K562 (cell line): ENCODE data around the gene FKBP15. TPM values are rescaled to one million over a fixed set of nuclear protein-coding genes. Genes with fewer than 3 reads are reported as not detected.
A peak's percentile ranks its signal among the peaks of the same experiment; 100 is the strongest.

Experiments
- CBX5 ChIP-seq: IDR thresholded peaks from 2 replicates; pipeline ENCODE4 v1.6.1; 2014; ENCODE audit warnings: low read depth, borderline replicate concordance
- CC2D1A ChIP-seq: fragments of 450-650 bp; IDR thresholded peaks from 2 replicates; pipeline ENCODE4 v1.6.1; 2017; ENCODE audit warnings: mild to moderate bottlenecking
- CHD2 ChIP-seq: IDR thresholded peaks from 2 replicates; pipeline ENCODE4 v1.6.1; 2011; ENCODE audit warnings: low read depth, low read length
- EP400 ChIP-seq: fragments of 450-650 bp; IDR thresholded peaks from 2 replicates; pipeline ENCODE4 v1.6.1; 2017; ENCODE audit warnings: antibody characterized with exemption, mild to moderate bottlenecking, moderate library complexity
- GABPA ChIP-seq: fragments of 200-800 bp; sonication (Bioruptor generic); conservative IDR thresholded peaks from 2 replicates; pipeline ENCODE4 v1.6.1; 2016; ENCODE audit warnings: low read depth, missing genetic modification characterization, missing compliant biosample characterization
- GATAD2B ChIP-seq: fragments of 450-650 bp; IDR thresholded peaks from 2 replicates; pipeline ENCODE4 v1.6.1; 2017; ENCODE audit warnings: mild to moderate bottlenecking, borderline replicate concordance
- GTF3C2 ChIP-seq: IDR thresholded peaks from 3 replicates; pipeline ENCODE4 v1.6.1; 2011; ENCODE audit warnings: borderline replicate concordance, mild to moderate bottlenecking, moderate library complexity; ENCODE audit not compliant: insufficient read length; ENCODE audit errors: extremely low read depth
- MAFG ChIP-seq: fragments of 450-650 bp; conservative IDR thresholded peaks from 2 replicates; pipeline ENCODE4 v1.6.1; 2016; ENCODE audit warnings: missing genetic modification characterization, missing compliant biosample characterization
- MED1 ChIP-seq: sonication (generic); formaldehyde crosslinking; IDR thresholded peaks from 2 replicates; pipeline ENCODE4 v1.8.1; 2023; ENCODE audit warnings: missing genetic modification reagents, borderline replicate concordance
- NFE2 ChIP-seq: IDR thresholded peaks from 2 replicates; pipeline ENCODE4 v1.6.1; 2014; ENCODE audit warnings: antibody characterized with exemption, low read depth
- NR3C1 ChIP-seq: sonication (generic); formaldehyde crosslinking; IDR thresholded peaks from 2 replicates; pipeline ENCODE4 v1.8.1; 2022; ENCODE audit warnings: missing genetic modification reagents
- PPARD ChIP-seq: fragments of 250-450 bp; sonication (Bioruptor Pico); IDR thresholded peaks from 2 replicates; pipeline ENCODE4 v1.8.0; 2022; ENCODE audit warnings: inconsistent platforms, mild to moderate bottlenecking, moderate library complexity
- PYGO2 ChIP-seq: fragments of 450-650 bp; IDR thresholded peaks from 2 replicates; pipeline ENCODE4 v1.6.1; 2016; ENCODE audit warnings: mild to moderate bottlenecking, missing genetic modification characterization, moderate library complexity, missing compliant biosample characterization
- RBM25 ChIP-seq: fragments of 200-400 bp; formaldehyde crosslinking; IDR thresholded peaks from 2 replicates; pipeline ENCODE4 v1.6.1; 2018; ENCODE audit warnings: low read length, low read depth, moderate library complexity; ENCODE audit not compliant: severe bottlenecking
- RFX5 ChIP-seq: IDR thresholded peaks from 2 replicates; pipeline ENCODE4 v1.6.1; 2011; ENCODE audit warnings: low read depth, mild to moderate bottlenecking, improper control_type of control experiment, low read length
- SMARCA4 ChIP-seq: fragments of 450-650 bp; IDR thresholded peaks from 2 replicates; pipeline ENCODE4 v1.6.1; 2016
- THRA ChIP-seq: fragments of 450-650 bp; IDR thresholded peaks from 2 replicates; pipeline ENCODE4 v1.6.1; 2017; ENCODE audit warnings: mild to moderate bottlenecking, moderate library complexity
- ZBTB43 ChIP-seq: sonication (generic); formaldehyde crosslinking; IDR thresholded peaks from 2 replicates; pipeline ENCODE4 v1.8.0; 2023; ENCODE audit warnings: mild to moderate bottlenecking, missing genetic modification reagents
- ZFPM2 ChIP-seq: fragments of 250-450 bp; sonication (Bioruptor Pico); IDR thresholded peaks from 2 replicates; pipeline ENCODE4 v1.5.1; 2022; ENCODE audit warnings: mild to moderate bottlenecking
- ZNF143 ChIP-seq: sonication (generic); formaldehyde crosslinking; IDR thresholded peaks from 2 replicates; pipeline ENCODE4 v1.9.0; 2022; ENCODE audit warnings: mild to moderate bottlenecking, missing genetic modification reagents
- ZNF212 ChIP-seq: fragments of 450-650 bp; formaldehyde crosslinking; IDR thresholded peaks from 2 replicates; pipeline ENCODE4 v1.4.0; 2020; ENCODE audit warnings: mild to moderate bottlenecking
- ZNF696 ChIP-seq: fragments of 250-450 bp; sonication (Bioruptor Pico); conservative IDR thresholded peaks from 2 replicates; pipeline ENCODE4 v1.4.0; 2020; ENCODE audit warnings: mild to moderate bottlenecking, moderate library complexity
- ZNF780A ChIP-seq: fragments of 250-450 bp; sonication (Bioruptor Pico); IDR thresholded peaks from 2 replicates; pipeline ENCODE4 v1.5.0; 2021; ENCODE audit warnings: mild to moderate bottlenecking
- polyA plus RNA-seq, 8 experiments: library from polyadenylated mRNA; depleted of rRNA in 4 of 8; stranded (reverse) in 5 of 8; unstranded in 3 of 8; fragments of >200 nt; fragmentation: Nextera tagmentation in 2 of 8; fragmentation: Illumina TruSeq in 1 of 8; extraction: Ambion mirVana in 2 of 8; extraction: Trizol in 1 of 8; gene quantifications; 2 replicates each; pipeline versions ENCODE4 v1.2.1 to v1.2.3, GENCODE V29; 2011 to 2014; ENCODE audit warnings: inconsistent platforms in 1 of 8, missing spikeins in 1 of 8
- total RNA-seq, 7 experiments: library from RNA; depleted of rRNA in 6 of 7; stranded (reverse); fragments of >200 nt in 6 of 7; fragmentation: Illumina TruSeq in 2 of 7; extraction: Trizol in 2 of 7; gene quantifications; 2 replicates each; pipeline versions ENCODE4 v1.2.1 to v1.2.3, GENCODE V29; 2011 to 2021; ENCODE audit warnings: low replicate concordance in 1 of 7

The FKBP15 gene
- total and polyA plus RNA-seq, 9 of the 15 experiments (the other 6 are each of a cell fraction or from before 2014, with no cell fraction given): 8.7 to 38.0 (median 18.9) TPM

GRCh38 chr9:113150670-113151611 is 70.1 kb downstream of the FKBP15 start, which contains the start of gene SLC31A2 (continued):
- TF ChIP-seq RBM25 (peak; percentile 22), RFX5 (no peak), MED1 (CRISPR knock-in tag) (no peak), ZNF143 (CRISPR knock-in tag) (peak; percentile 89), CBX5 (0 out of 2 replicates have a peak, but pooled peaks have one; percentile 43), GABPA (no peak), NR3C1 (peak; percentile 91), CHD2 (peak; percentile 22; the same call in 1 of the 2 replicates), THRA (no peak), SMARCA4 (no peak), PPARD (no peak), EP400 (no peak), NFE2 (no peak), ZFPM2 (CRISPR knock-in tag) (no peak), ZNF212 (no peak), GTF3C2 (no peak), ZNF780A (CRISPR knock-in tag) (no peak), ZBTB43 (CRISPR knock-in tag) (no peak; the same call in 1 of the 2 replicates), PYGO2 (no peak), GATAD2B (no peak; the same call in 1 of the 2 replicates), ZNF696 (no peak), MAFG (tag) (no peak), CC2D1A (no peak)
